Measurements from ENCODE around the gene LSM12. TPM values are rescaled to one million over a fixed set of nuclear protein-coding genes. Genes with fewer than 3 reads are reported as not detected.

Gene LSM12
- total and polyA plus RNA-seq, 2 donors (not counting 3 experiments of a cell fraction or from before 2014, with no cell fraction given) = 36.5 to 68.9 TPM

DNA sequence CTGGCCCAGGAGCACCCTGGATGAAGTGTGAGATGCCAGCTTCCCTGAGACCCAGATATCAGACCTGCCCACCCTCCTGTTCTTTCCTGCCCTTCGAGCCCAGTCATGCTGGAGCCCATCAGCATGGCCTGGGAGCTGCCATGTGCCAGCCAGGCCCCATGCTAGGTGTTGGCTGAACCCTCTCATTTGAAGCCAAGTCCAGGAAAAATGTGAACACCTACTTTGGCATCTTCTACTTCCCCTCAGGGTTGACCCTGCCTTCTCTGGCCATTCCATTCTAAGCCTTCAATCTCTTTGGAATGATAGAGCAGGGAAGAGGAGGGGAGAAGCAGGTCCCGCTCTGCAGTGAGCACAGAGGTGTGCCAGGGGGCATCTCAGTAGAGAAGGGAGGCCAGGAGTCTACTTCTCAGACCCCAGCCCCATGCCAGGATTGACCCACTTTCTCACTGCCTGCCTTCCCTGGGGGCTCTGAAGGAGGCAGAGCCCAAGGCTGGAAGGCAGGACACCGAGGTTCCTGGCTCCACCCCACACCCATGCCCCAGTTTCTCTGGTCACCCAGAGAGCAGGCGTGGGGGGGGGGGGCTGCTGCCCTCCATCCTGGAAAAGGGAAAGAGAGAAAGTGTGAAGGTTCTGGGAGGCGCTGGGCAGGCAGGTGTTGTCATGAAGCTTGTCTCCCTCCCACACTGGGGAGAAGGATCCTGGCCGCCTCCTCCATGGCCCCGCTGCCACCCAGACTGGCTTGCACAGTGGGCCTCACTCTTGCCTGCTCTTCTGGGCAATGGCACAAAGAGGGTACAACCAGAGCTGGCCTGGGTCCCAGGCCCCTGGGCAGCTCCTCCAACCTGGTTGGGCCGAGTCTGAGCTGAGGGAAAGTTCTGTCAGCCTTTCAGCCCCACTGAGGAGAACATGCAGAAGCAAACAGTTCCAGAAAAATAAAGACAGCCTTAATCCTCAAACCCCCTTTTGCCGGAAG is 47.7 kb upstream of the LSM12 start:
- H3K9ac ChIP-seq (replicated peaks; ENCODE audit: extremely low read depth, insufficient read depth, low read length) = no peak overlapping the region
- dilution Hi-C loops (cut with MboI; ENCODE audit: extremely low pct_ligation_motif_present, low sequenced_read_pairs) (no loop called here), intact Hi-C loops (cut with micrococcal nuclease) (loop anchor here (2.0 to 10.0 kb wide), 2 partner anchors 29 to 109 kb away; partner anchors contain the start of gene NAGS)
- no peaks in the 10 kb centered on the region for H4K20me1 ChIP-seq (replicated peaks; ENCODE audit: control insufficient read depth, extremely low read depth, insufficient read depth, low read length)
- H3K9me1 ChIP-seq (replicated peaks; ENCODE audit: control insufficient read depth, extremely low read depth, insufficient read depth, low read length) = no peaks in the 10 kb centered on the region
- H3K36me3 ChIP-seq (ENCODE audit: control insufficient read depth in 2 of 2, extremely low read depth in 1 of 2, insufficient read depth in 2 of 2, low read length in 2 of 2) = peaks cover 0 to 7% of the 10 kb centered on the region in 2 experiments
- no peak overlapping the region for H3K4me2 ChIP-seq (ENCODE audit: insufficient read depth, low read length)
- DNase-seq (ENCODE audit: low read depth, low spot score) (no peak), FAIRE-seq (no peak)
- POLR2A ChIA-PET = no interaction called here
- no peaks in the 10 kb centered on the region for H3K9me3 ChIP-seq (replicated peaks; ENCODE audit: control insufficient read depth, insufficient read depth, low read length)
- no peaks in the 10 kb centered on the region for H3K79me2 ChIP-seq (ENCODE audit: control insufficient read depth, insufficient read depth, low read length)
- no peak overlapping the region for H2AFZ ChIP-seq (ENCODE audit: low read depth, low read length)
- no TSS peak for BruUV-seq (replicated peaks)
- H3K4me1 ChIP-seq (ENCODE audit: control insufficient read depth, extremely low read depth, insufficient read depth, low read length) = peaks cover 14% of the 10 kb centered on the region
- H3K27me3 ChIP-seq (ENCODE audit: control insufficient read depth in 2 of 2, insufficient read depth in 2 of 2, low read length in 2 of 2) = no peaks in the 10 kb centered on the region
- H3K27ac ChIP-seq (ENCODE audit: insufficient read depth, low read depth, low read length) = no peak overlapping the region
- CTCF ChIA-PET = interaction anchor here (1.0 to 3.1 kb wide), 9 partner anchors 9 to 170 kb away, joined by 3 to 39 read pairs (median 21); partner anchors contain the start of gene HDAC5
- H3K4me3 ChIP-seq (replicated peaks in 1 of 3; ENCODE audit: insufficient read depth in 1 of 3, low read depth in 1 of 3, low read length in 3 of 3) = no peak overlapping the region
- TF ChIP-seq POLR2A (IDR thresholded peaks at IDR 0.05; ENCODE audit: low read depth, low read length) (no peak), JUN (IDR thresholded peaks at IDR 0.05; ENCODE audit: borderline replicate concordance, insufficient read depth, insufficient read length, low read depth) (no peak), MYC (IDR thresholded peaks at IDR 0.05; ENCODE audit: low read depth, low read length) (no peak), MAX (IDR thresholded peaks at IDR 0.05; ENCODE audit: insufficient read depth, insufficient read length) (no peak)

GRCh38 chr17:44113382-44113781 is 46.9 kb upstream of the LSM12 start:
- Histone ChIP-seq H3K4me1 (ENCODE audit: control insufficient read depth, extremely low read depth, insufficient read depth, low read length) (peaks cover 14% of the 10 kb centered on the region), H3K27ac (ENCODE audit: insufficient read depth, low read depth, low read length) (no peak overlapping the region), H4K20me1 (replicated peaks; ENCODE audit: control insufficient read depth, extremely low read depth, insufficient read depth, low read length) (no peaks in the 10 kb centered on the region), H3K79me2 (ENCODE audit: control insufficient read depth, insufficient read depth, low read length) (no peaks in the 10 kb centered on the region), H3K9ac (replicated peaks; ENCODE audit: extremely low read depth, insufficient read depth, low read length) (no peak overlapping the region), H3K9me1 (replicated peaks; ENCODE audit: control insufficient read depth, extremely low read depth, insufficient read depth, low read length) (no peaks in the 10 kb centered on the region), H2AFZ (ENCODE audit: low read depth, low read length) (no peak overlapping the region), H3K9me3 (replicated peaks; ENCODE audit: control insufficient read depth, insufficient read depth, low read length) (no peaks in the 10 kb centered on the region), H3K27me3 (ENCODE audit: control insufficient read depth in 2 of 2, insufficient read depth in 2 of 2, low read length in 2 of 2) (no peaks in the 10 kb centered on the region), H3K4me3 (replicated peaks in 1 of 3; ENCODE audit: insufficient read depth in 1 of 3, low read depth in 1 of 3, low read length in 3 of 3) (no peak overlapping the region), H3K36me3 (ENCODE audit: control insufficient read depth in 2 of 2, extremely low read depth in 1 of 2, insufficient read depth in 2 of 2, low read length in 2 of 2) (peaks cover 0 to 7% of the 10 kb centered on the region in 2 experiments), H3K4me2 (ENCODE audit: insufficient read depth, low read length) (no peak overlapping the region)
- dilution Hi-C loops (cut with MboI; ENCODE audit: extremely low pct_ligation_motif_present, low sequenced_read_pairs) = no loop called here
- ChIA-PET CTCF (interaction anchor here (1.5 kb wide), 1 partner anchor 10 kb away, joined by 4 read pairs; the partner anchor contains the start of gene HDAC5), POLR2A (no interaction called here)
- no TSS peak for BruUV-seq (replicated peaks)
- DNase-seq (ENCODE audit: low read depth, low spot score) = no peak
- TF ChIP-seq JUN (IDR thresholded peaks at IDR 0.05; ENCODE audit: borderline replicate concordance, insufficient read depth, insufficient read length, low read depth) (no peak), GATA2 (IDR thresholded peaks at IDR 0.05; ENCODE audit: insufficient read depth, insufficient read length, low read depth, low read length) (no peak)
- no peak for FAIRE-seq
- intact Hi-C loops (cut with micrococcal nuclease) = loop anchor here (10.0 kb wide), 1 partner anchor 109 kb away; the partner anchor contains the start of gene NAGS
